Measurements from ENCODE around the gene TMEM117.

Gene TMEM117

DNA sequence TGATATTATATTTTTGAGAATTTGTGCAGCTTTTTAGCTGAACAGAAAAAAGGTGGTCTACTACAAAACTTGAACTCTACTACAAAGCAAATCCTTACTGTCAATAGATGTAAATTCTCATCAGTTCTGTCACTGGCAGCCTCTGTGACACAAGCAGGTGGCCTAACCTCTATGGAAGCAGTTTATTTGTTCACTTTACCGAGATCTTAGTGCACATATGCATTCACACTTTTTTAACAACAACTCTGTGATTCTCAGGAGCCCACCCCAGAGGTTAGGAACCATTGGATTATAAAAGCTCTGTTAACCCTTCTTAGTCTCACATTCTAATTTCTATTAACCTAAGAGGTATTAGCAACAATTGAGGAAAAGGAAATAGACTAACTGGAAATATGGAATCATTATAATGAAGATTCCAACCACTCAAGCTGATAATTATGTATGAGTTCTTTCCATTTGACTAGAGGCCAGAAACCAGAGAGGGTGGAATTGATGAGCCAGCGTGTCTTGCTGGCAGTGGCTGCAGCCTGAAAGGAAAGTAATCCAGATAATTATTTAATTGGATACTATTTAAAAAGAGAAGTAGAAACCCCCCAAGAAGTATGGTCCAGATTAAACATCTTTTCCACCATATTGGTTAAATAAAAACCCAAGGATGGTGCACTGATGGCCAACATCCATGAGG is 451.1 kb downstream of the TMEM117 start:
- TF ChIP-seq, protein P1, sequence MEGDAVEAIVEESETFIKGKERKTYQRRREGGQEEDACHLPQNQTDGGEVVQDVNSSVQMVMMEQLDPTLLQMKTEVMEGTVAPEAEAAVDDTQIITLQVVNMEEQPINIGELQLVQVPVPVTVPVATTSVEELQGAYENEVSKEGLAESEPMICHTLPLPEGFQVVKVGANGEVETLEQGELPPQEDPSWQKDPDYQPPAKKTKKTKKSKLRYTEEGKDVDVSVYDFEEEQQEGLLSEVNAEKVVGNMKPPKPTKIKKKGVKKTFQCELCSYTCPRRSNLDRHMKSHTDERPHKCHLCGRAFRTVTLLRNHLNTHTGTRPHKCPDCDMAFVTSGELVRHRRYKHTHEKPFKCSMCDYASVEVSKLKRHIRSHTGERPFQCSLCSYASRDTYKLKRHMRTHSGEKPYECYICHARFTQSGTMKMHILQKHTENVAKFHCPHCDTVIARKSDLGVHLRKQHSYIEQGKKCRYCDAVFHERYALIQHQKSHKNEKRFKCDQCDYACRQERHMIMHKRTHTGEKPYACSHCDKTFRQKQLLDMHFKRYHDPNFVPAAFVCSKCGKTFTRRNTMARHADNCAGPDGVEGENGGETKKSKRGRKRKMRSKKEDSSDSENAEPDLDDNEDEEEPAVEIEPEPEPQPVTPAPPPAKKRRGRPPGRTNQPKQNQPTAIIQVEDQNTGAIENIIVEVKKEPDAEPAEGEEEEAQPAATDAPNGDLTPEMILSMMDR (IDR thresholded peaks at IDR 0.05; ENCODE audit: insufficient read depth, low read depth, low read length, missing control alignments): no peak
- H3K4me3 ChIP-seq (ENCODE audit: low read depth, low read length): no peak overlapping the region
- DNase-seq (ENCODE audit: low read depth): no peak

DNA sequence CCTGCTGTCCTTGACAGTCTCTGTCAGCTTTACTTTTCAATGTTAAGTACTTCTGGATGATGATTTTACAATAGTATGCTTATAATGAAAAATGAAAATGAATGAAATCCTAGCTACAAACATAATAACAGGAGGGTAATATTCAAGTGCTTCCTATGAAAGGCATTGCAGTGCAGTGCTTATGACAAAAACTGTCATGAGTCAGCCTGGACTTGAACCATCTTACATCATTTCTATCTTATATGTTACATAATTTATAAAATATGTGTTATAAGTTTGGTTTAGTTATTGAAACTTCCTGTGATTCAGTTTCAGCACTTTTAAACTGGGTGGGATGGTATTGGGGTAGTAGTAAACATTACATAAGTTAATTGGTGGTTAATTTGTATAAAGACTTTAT is 451.7 kb downstream of the TMEM117 start:
- H3K4me3 ChIP-seq (ENCODE audit: low read depth, low read length): no peak overlapping the region
- TF ChIP-seq, protein P1 (IDR thresholded peaks at IDR 0.05; ENCODE audit: insufficient read depth, low read depth, low read length, missing control alignments): no peak
- DNase-seq (ENCODE audit: low read depth): no peak

DNA sequence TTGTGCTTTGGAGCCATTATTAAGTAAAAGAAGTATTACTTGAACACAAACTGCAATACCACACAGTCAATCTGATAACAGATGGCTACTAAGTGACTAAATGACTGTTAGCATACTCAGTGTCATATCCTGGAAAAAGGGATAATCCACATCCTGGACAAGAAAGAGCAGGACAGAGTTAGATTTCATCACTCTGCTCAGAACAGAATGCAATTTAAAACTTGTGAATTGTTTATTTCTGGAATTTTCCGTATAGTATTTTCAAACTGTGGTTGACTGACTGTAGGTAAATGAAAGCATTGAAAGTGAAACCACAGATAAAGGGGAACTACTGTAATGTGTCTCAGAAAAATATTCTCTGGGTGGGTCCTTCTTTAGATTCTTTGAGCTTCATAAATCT is 458.8 kb downstream of the TMEM117 start:
- H3K4me3 ChIP-seq (ENCODE audit: low read depth, low read length): no peak overlapping the region
- DNase-seq (ENCODE audit: low read depth): peak; percentile 30
- TF ChIP-seq, protein P1 (IDR thresholded peaks at IDR 0.05; ENCODE audit: insufficient read depth, low read depth, low read length, missing control alignments): no peak

DNA sequence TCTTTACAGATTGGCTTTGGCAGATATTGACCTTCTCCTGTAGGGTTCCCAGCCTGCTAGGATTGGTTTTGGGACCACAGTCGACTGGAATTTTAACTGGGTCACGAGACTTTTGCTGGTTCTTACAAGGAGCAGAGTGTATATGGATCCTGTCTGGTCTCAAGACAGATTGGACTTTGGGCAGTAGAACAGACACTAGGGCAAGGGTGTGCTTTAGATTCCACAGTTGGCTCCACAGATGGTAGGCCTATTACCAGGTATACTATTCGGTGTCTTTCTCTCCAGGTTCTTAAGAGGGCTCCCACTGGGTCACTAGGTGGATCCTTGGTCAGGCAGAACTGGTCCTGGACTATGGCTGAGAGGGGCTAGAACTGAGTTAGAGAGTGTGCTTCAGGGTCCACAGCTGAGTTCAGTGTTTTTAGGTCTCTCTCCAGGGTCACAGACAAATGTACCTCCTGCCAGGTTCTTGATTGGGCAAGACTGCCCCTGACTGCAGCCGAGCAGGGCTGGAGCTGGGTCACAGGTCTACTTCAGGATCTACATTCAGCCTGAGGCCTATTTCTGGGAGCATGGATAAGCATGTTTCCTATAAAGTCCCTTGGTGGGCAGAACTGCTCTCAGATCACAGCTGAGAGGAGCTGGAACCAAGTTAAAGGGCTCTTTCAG is 460.2 kb downstream of the TMEM117 start:
- DNase-seq (ENCODE audit: low read depth): no peak
- TF ChIP-seq, protein P1 (IDR thresholded peaks at IDR 0.05; ENCODE audit: insufficient read depth, low read depth, low read length, missing control alignments): no peak
- H3K4me3 ChIP-seq (ENCODE audit: low read depth, low read length): no peak overlapping the region

DNA sequence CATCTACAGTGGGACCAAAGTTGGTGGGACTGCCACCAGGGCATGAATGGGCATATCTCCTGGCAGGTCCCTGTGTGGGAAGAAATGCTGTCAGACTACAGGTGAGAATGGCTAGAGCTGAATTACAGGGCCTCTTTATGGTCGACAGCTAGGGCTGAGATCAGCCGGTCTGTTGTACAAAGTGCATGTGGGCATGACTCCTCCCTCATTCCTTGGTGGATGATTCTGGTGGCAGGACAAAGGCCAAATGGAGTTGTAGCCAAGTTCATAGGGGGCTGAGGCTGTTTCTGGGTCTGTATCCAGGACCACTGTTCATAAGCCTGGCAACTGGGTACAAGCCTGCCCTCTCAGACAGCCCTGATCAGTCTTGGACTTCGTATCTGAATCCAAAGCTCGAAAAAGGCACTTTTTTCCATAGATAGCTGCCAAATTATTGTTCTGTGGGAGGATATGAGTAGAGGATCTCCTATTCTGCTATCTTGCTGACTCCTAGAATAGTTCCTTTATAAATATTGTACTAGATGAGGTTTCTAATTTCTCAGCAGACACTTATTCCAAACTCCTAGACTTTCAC is 460.8 kb downstream of the TMEM117 start:
- H3K4me3 ChIP-seq (ENCODE audit: low read depth, low read length): no peak overlapping the region
- DNase-seq (ENCODE audit: low read depth): no peak
- TF ChIP-seq, protein P1 (IDR thresholded peaks at IDR 0.05; ENCODE audit: insufficient read depth, low read depth, low read length, missing control alignments): no peak

DNA sequence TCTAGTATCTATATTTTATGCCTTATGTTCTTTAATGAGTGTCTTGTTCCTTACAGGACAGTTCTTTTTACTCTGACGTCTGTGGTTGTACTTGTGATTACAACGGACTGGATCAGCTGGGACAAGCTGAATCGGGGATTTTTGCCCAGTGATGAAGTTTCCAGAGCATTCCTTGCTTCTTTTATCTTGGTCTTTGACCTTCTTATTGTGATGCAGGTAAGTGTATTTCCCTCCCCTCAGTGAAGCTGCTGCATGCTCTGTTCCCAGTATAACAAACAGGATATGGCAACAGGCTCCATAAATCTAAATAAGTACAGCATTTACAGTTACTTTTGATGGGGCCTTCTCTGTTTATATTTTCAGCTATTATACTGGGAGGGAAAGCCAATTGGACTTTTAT is 463.6 kb downstream of the TMEM117 start:
- H3K4me3 ChIP-seq (ENCODE audit: low read depth, low read length): no peak overlapping the region
- TF ChIP-seq, protein P1 (IDR thresholded peaks at IDR 0.05; ENCODE audit: insufficient read depth, low read depth, low read length, missing control alignments): no peak
- DNase-seq (ENCODE audit: low read depth): no peak

Measured in GM12865 (cell line).